SK-MEL-5 (cell line): ENCODE results near the gene BCOR. TPM values are rescaled to one million over a fixed set of nuclear protein-coding genes. Genes with fewer than 3 reads are reported as not detected.
A peak's percentile ranks its signal among the peaks of the same experiment; 100 is the strongest.

Experiments
- DNase-seq: peaks from one replicate; pipeline ENCODE4 v3.0.0-alpha.2; 2016; ENCODE audit warnings: low read depth, low spot score
- in situ Hi-C: cut with HindIII; loops from 2 replicates; pipeline ENCODE4 v1.10.0; 2016; ENCODE audit warnings: low sequenced_read_pairs, high pct_unique_total_duplicates, low pct_unique_long_range_greater_than_20kb
- total RNA-seq: library from RNA; depleted of rRNA; stranded (reverse); fragments of >200 nt; shearing (Covaris generic); gene quantifications from 2 replicates; pipeline ENCODE4 v1.2.3, GENCODE V29; 2014

BCOR gene
- total RNA-seq, 1 experiment from 2014 or later, result 24.3 TPM

GRCh38 chrX:40079572-40079971 is 18.2 kb downstream of the BCOR start:
- in situ Hi-C loops, result no loop called here

DNA sequence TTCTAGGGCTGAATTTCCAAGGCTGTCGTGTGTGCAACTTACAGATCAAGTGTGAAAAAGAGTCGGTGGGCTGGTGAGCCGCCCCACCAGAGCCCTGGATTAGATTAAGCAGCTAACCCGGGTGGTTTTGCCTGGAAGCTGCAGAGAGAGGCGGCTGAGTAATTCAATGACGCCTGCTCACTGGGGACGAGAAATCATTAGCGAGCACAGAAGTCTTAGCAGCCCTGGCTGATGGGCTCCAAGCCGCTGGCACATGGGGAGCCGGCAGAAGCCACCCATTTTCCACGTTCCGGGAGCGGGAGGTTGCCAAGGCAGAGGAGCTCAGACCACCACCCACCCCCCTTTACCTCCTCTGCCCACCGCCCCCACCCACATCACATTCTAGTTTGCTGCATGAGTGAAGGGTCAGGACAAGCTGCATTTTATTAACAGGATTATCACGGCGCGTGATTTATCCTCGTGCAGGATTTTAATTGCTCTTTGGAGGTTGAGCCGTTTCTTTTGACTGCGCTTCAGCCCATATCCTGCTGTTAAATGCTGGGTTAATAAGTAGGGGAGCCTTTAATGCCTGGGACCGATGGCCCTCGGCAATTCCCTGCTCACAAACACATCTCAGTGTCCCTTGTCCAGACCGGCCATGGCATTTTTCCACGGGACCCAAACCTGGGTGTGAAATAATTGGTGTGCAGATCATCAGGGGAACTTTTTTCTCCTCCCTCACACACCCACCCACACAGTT is 19.1 kb downstream of the BCOR start:
- in situ Hi-C loops, result no loop called here

More at GRCh38 chrX:40079572-40079971, 18.2 kb downstream of the BCOR start:
- DNase-seq, result no peak

GRCh38 chrX:40077906-40078305 is 19.9 kb downstream of the BCOR start:
- no peak for DNase-seq
- in situ Hi-C loops, result no loop called here

More for the DNA sequence above, 19.1 kb downstream of the BCOR start:
- no peak for DNase-seq

DNA sequence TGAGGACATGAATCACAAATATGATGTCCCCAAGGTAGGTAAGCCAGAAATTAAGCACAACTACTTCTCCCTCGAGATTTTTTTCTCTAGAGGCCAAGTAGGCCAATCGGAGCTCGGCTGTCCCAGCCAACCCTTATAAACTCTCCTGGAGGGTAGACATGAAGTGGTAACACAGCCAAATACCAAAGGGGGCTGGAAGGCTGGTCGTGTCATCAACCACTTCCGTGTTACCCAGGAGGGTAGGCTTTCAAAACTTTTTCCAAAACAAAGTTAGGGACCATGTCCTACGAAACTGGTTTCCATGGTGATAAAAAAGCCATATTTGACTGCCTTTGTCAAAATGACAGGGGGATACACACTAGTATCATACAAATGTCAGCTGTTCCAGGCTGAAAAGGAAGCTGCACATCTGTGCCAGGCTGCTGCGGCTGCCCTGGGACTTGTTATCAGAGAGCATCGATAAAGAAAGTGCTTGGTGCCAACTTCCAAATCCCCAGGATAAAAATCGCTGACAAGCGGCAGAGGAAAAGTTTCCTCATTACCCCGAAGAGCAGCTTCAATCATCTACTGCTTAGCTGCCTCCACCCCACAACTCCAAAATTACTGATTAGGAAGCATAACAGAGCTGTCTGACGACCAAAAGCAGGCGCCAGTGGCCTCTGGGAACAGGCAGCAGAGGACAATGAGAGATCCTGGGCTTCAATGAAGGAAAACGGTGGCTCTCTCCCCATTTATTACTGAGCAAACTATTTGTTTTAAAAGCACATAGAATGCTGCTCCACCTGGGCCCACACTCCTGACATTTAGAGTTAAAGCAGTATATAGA is 20.8 kb downstream of the BCOR start:
- DNase-seq, result no peak
- in situ Hi-C loops, result no loop called here

GRCh38 chrX:40074959-40075332 is 22.8 kb downstream of the BCOR start:
- in situ Hi-C loops, result no loop called here
- no peak for DNase-seq

DNA sequence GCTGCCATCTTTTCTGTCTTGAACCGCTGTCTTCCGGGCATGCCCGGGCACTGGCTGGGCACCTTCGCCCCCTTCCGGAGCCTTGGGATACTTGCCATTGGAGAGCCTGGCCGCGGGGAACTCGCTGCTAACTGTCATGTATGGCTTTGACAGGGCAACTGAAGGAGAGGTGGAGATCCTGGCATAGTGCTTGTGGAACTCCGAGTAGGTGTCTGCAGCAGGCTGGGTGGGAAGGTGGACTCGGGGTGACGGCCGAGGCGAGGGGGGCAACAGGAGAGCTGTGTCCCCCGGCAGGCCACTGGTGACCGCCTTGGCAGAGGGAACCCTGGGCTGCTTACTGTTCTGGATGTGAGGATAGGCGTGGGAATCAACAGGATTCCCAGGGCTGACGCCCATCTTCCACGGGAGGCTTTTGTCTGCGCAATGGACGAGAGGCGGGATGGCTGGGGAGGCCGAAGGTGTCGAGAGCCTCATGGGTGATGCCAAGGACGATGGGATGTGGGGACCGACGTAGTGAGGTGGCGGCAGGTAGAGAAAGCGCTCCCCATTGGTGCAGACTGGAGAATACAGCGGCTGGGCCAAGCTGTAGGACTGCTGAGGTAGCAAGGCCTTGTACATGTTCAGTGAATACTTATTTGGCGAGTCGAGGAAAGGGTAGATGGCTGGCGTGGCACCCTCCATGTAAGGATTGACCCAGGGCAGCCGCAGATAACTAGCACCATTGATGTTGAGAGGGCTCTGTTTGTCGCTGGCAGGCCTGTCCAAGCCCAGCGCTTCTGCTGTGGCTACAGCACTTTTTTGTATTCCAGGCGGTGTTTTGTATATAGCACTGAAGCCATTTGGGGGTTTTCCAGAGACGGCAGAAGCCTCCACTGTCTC is 23.4 kb downstream of the BCOR start:
- in situ Hi-C loops, result no loop called here

DNA sequence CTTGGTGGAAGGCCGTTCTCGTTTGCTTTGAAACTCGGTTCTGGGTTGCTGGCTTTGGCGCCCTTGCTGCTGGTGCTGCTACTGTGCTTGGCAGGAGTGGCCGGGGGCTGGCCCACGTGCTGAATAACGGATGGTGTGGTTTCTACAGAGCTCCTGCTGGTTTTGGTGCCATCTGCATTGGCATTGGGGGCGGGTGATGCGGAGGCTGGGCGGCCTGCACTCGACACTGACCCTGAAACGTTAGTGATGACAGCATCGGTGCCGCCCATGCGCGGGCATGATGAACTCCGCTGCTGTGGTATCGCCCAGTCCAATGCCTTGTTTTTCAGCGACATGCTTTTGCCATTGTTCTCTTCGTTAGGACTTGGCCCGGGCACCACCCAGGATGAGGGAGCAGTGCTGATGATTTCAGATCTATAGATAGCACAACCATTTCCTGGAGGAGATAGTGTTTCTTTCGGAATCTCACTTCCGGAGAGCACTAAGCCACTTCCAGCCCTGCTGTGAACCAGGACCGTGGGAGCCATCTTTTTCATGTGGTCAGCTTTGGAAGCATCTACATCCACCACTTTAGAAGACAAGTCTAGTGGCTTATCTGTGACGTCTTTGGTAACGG is 24.2 kb downstream of the BCOR start:
- DNase-seq, result no peak
- in situ Hi-C loops, result no loop called here

More for the DNA sequence above, 23.4 kb downstream of the BCOR start:
- DNase-seq, result no peak

DNA sequence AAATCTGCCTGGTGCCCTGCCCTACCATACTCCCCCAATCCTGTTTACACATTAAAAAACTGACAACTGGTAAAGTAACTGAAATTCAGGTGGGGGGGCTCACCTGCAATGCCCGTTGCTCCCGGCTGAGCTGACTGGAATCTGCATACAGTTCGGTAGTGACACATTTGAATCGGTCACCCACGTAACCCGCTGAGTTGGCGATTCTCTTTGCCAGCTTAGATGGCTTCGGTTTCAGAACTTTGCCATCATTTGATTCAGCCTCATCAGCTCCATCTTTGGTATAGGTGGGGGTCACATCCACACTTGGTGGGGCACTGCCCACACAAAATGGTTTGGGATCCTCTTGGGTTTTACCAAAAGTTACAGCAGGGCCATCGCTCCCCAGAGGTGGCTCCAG is 25.5 kb downstream of the BCOR start:
- in situ Hi-C loops, result no loop called here
- DNase-seq, result no peak

DNA sequence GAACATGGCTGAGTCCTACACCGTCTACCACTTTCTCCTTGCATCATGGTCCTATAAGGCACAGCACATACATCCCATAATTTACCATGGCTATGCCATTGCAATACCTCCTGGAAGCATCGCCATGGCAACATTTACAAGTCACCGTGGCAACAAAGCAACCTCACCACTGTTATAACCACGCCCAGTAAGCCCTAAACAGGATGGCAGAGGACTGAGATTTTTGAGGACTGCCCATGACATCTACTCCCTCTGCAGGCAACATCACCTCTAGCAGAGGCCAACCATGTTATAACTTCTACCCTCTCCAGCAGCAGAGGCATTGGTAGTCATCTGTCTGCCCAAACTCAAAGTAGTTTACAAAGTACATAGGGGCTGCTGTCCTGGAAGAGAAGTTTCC is 29.7 kb downstream of the BCOR start:
- in situ Hi-C loops, result no loop called here
- peak; percentile 38 for DNase-seq

GRCh38 chrX:40066700-40067099 is 31.1 kb downstream of the BCOR start:
- DNase-seq, result no peak
- in situ Hi-C loops, result no loop called here

DNA sequence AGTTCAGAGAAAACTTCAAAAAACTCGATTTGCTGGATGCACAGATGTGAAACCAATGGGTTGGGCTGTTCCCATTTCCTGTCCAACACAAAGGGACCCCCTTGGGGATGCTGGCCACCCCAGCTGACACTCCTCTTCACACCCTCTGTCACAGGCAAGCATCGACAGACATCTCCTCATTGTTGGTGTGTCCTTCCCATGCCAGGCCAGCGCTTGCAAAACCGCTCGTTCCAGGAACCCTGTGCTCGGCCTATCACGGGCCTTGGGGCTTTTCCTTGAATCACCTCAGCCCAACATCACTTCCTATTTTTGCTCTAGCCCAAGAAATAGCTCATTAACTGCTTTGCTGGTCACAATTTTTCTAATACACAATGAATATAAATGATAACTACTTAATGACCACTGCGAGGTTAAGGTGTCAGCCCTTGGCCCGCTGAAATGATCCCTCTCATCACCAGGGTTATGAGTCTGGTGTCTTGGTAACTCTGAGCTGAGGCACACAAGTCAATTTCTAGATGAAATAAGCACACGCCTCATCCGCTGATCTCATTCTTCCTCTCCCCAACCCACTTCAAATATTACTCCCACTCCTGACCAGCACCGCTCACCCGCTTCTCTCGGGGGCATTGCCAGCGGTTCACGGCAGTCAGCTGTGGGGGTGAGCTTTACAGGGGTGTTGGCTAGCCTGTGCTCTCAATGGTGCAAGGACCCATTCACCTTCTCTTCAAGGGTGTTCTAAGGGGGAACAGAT is 32.3 kb downstream of the BCOR start:
- in situ Hi-C loops, result no loop called here
- DNase-seq, result no peak

DNA sequence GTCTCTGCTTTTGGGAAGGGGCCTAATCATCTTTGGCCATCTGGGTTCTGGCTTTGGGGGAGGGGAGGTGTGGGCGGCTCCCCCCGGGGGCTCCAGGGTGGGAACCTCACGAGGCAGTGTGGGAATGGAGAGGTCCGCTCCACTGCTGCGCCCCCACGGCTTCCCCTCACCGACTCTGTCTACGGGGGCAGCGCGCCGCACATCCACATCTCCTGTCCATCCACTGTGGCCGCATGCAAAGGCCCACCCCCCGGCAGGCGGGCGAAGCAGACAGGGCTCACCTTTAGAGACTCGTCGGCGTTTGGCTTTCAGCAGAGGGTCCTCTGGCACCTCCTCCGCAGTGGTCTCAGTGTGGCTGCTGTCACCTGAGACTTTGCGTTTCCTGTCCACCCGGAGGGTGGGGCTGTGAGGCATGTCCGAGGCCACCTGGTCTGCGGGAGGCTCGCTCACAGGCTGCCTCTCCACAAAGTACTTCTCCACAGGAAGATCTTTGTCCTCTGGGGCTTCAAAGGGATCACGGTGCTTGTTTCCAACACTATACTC is 33.6 kb downstream of the BCOR start:
- no peak for DNase-seq
- in situ Hi-C loops, result no loop called here

DNA sequence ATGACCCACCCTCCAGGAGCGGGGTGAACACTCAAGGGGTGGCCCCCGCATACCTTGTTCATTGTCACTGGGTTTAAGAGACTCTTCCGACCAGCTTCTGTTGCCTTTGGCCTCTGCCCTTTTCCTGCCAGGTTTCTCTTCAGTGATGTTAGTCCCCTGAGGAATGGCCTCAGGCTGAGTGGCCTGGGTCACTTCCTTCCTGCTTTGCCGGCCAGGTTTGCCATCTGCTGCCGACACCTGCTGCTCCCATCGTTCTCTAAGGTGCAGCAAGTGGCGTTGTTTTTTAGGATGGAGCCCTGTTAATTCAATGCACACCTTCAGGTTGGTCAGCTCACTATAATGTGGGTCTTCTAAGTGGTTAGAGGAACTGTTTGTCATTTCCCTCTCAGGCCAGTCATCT is 34.2 kb downstream of the BCOR start:
- DNase-seq, result no peak
- in situ Hi-C loops, result no loop called here

GRCh38 chrX:40062525-40063155 is 35.1 kb downstream of the BCOR start:
- no peak for DNase-seq

DNA sequence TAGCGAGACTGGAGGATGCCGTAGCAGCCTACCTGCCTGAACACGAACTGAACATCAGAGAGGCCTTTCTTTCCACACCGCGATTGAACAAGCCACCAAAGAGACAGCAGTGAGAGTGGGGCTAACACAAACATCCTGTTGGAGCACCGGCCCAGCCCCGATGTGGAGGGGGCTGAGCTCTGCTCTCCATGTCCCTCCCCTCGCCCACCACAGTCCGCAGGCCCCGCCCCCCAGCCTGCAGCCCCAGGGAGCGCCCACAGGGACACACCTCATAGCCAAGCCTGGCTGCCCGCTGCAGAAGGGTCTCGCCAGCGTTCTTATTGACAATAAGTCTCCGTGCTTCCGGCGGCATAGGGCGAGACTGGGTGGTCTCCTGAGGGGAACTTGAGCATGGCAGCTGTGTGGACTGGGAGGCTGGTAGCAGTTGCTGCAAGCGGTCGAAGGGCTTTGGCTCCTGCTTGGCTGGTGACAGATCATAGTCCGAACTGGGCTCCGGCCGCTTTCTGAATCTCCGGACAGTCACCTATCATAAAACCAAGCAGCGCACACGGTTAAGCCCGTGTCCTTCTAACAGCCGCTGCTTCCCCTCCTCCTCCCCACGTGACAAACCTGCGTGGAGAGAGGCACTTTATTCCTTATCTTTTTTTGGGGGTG is 35.8 kb downstream of the BCOR start:
- in situ Hi-C loops, result no loop called here
- DNase-seq, result no peak

More at GRCh38 chrX:40062525-40063155, 35.1 kb downstream of the BCOR start:
- in situ Hi-C loops, result no loop called here

- in situ Hi-C loops, result no loop called here
- DNase-seq, result no peak
Observed at GRCh38 chrX:40061005-40061404, 36.8 kb downstream of the BCOR start.
